ENCODE results near the gene EEFSEC. TPM values are rescaled to one million over a fixed set of nuclear protein-coding genes. Genes with fewer than 3 reads are reported as not detected.

The EEFSEC gene
- total RNA-seq, 1 donor from 2014 or later, result 15.3 TPM

DNA sequence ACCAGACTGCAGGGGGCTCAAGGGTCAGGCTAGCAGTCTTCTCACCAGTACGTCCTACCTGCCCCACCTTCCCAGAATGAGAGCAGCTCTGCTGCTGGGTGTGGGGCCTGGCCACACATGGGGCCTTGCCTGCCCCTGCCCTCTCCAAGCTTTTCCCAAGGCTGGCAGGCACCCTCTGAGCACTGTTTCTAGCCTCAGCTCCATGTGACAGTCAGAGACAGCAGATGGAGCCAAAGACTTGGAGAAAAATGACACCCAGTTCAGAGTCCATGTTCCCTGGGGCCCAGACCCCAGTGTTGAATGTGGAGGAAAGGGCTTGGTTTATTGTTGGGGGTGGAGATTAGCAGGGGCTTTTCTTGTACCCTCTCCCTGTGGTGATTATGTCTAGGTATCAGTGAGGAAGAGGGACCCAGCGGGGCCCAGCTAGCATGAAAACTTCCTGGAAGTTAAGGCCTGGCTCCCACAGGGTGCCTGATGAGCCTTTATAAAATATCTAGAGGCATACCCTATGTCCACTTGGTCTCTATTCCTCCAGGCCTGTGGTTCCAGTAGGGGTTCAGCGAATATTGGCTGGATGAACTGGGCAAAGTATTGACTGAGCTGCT lies 153.8 kb downstream of the EEFSEC start:
- DNase-seq (no peak), ATAC-seq (no peak)
- intact Hi-C loops (cut with DNase I), result no loop called here
- H3K9me3 ChIP-seq, result no peaks in the 10 kb centered on the region
- TF ChIP-seq CTCF (IDR thresholded peaks at IDR 0.05), result no peak
- no peaks in the 10 kb centered on the region for H3K27me3 ChIP-seq
- no peaks in the 10 kb centered on the region for H3K4me1 ChIP-seq
- no peak overlapping the region for H3K4me3 ChIP-seq
- no peak overlapping the region for H3K27ac ChIP-seq
- H3K36me3 ChIP-seq, result no peaks in the 10 kb centered on the region

GRCh38 chr3:128307781-128308469 lies 154.6 kb downstream of the EEFSEC start:
- DNase-seq (no peak), ATAC-seq (no peak)
- intact Hi-C loops (cut with DNase I), result no loop called here
- Histone ChIP-seq H3K4me3 (no peak overlapping the region), H3K36me3 (no peaks in the 10 kb centered on the region), H3K27ac (no peak overlapping the region), H3K27me3 (no peaks in the 10 kb centered on the region), H3K9me3 (no peaks in the 10 kb centered on the region), H3K4me1 (no peaks in the 10 kb centered on the region)
- no peak for TF ChIP-seq CTCF (IDR thresholded peaks at IDR 0.05)

DNA sequence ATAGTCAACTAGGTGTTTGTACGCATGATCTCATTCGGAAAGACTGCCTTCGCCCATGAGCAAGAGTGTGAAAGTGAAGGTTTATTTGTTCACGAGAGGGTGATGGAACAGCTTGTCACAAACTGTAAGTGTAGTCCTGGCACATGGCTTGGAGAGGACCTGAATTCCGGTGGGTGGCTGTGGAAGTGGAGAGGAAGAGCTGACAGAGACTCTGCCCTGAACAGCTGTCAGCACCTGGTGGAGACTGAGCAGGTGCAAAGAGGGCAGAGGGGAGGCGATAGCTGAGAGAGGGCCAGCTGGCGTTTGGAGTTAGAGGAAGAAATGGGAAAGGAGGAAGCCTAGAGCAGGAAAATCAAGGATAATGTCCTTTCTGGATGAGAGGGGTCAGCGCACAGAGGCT lies 155.7 kb downstream of the EEFSEC start:
- Histone ChIP-seq H3K4me3 (no peak overlapping the region), H3K4me1 (no peaks in the 10 kb centered on the region), H3K27me3 (no peaks in the 10 kb centered on the region), H3K27ac (no peak overlapping the region), H3K9me3 (no peaks in the 10 kb centered on the region), H3K36me3 (no peaks in the 10 kb centered on the region)
- no peak for DNase-seq
- intact Hi-C loops (cut with DNase I), result no loop called here
- ATAC-seq, result no peak
- no peak for TF ChIP-seq CTCF (IDR thresholded peaks at IDR 0.05)

DNA sequence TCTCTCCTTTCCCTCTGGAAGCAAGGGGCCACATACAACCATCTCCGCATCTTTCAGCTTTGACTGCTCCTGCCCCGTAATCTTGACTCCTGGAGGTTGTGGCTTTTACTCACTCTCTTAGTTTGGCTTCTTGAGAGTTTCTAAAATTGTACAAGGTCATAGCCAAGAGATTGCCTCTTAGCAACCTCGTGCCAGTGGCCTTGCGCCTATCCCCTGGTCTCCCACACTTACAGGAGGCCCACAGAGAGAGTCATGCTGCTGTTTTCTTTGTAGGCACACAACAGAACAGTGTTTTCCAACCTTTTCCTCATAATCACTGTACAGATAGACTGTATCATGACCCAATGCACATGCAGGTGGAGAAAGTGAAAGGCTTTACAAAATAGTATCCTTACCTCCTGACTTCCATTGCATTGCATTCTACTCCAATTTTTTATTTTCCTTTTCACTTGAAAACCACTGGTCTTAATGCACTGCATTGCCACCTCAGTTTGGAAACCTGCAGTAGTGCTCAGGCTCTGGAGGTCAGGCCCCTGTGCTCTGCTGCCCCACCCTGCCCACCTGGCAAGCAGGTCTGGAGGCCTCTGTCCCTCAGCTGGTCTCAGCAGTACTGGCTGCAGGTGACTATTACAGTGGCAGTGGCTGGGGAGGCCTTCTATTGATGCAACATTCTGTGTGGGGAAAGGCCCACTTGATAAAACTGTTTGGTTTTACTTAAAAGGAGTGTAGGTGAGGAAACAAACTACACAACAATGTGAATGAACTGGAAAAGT lies 157.2 kb downstream of the EEFSEC start:
- intact Hi-C loops (cut with DNase I), result no loop called here
- ATAC-seq, result peak; percentile 9

GRCh38 chr3:128311441-128311844 lies 158.2 kb downstream of the EEFSEC start:
- DNase-seq (peak; percentile 70), ATAC-seq (peak; percentile 51)

More for the DNA sequence above, 157.2 kb downstream of the EEFSEC start:
- H3K9me3 ChIP-seq, result no peaks in the 10 kb centered on the region
- no peak overlapping the region for H3K4me3 ChIP-seq
- H3K27ac ChIP-seq, result no peak overlapping the region
- no peak for DNase-seq
- no peaks in the 10 kb centered on the region for H3K4me1 ChIP-seq
- H3K36me3 ChIP-seq, result no peaks in the 10 kb centered on the region
- TF ChIP-seq CTCF (IDR thresholded peaks at IDR 0.05), result no peak
- no peaks in the 10 kb centered on the region for H3K27me3 ChIP-seq

More at GRCh38 chr3:128311441-128311844, 158.2 kb downstream of the EEFSEC start:
- Histone ChIP-seq H3K9me3 (no peaks in the 10 kb centered on the region), H3K27ac (no peak overlapping the region), H3K4me3 (no peak overlapping the region), H3K4me1 (no peaks in the 10 kb centered on the region), H3K36me3 (no peaks in the 10 kb centered on the region), H3K27me3 (no peaks in the 10 kb centered on the region)
- no peak for TF ChIP-seq CTCF (IDR thresholded peaks at IDR 0.05)
- intact Hi-C loops (cut with DNase I), result no loop called here

All from upper lobe of right lung (tissue), 1 donor.